H9 (cell line): ENCODE measurements around the gene CSTA. TPM values are rescaled to one million over a fixed set of nuclear protein-coding genes. Genes with fewer than 3 reads are reported as not detected.

Experiments used
- DNase-seq: peaks from one replicate; pipeline ENCODE4 v3.0.0-alpha.2; 2017
- H2AFZ ChIP-seq: one replicate; pipeline ENCODE4 v1.6.1; 2013; ENCODE audit warnings: mild to moderate bottlenecking, low read length, control low read depth, moderate library complexity
- H2AK5ac ChIP-seq: 2 replicates; pipeline ENCODE4 v1.6.1; 2013; ENCODE audit warnings: low read length, control low read depth, mixed read lengths; ENCODE audit not compliant: insufficient read length
- H2BK120ac ChIP-seq: one replicate; pipeline ENCODE4 v1.6.1; 2013; ENCODE audit warnings: low read depth, mild to moderate bottlenecking, low read length, control low read depth, inconsistent platforms; ENCODE audit not compliant: poor library complexity, severe bottlenecking
- H2BK12ac ChIP-seq: 2 replicates; pipeline ENCODE4 v1.6.1; 2013; ENCODE audit warnings: low read length, control low read depth, mixed read lengths, low read depth; ENCODE audit not compliant: insufficient read length
- H2BK15ac ChIP-seq: 2 replicates; pipeline ENCODE4 v1.6.1; 2013; ENCODE audit warnings: low read depth, low read length, control low read depth
- H2BK20ac ChIP-seq: one replicate; pipeline ENCODE4 v1.6.1; 2013; ENCODE audit warnings: low read depth, mild to moderate bottlenecking, low read length, control low read depth, inconsistent platforms; ENCODE audit not compliant: poor library complexity, severe bottlenecking
- H2BK5ac ChIP-seq: 2 replicates; pipeline ENCODE4 v1.6.1; 2013; ENCODE audit warnings: low read length, control low read depth, mixed read lengths; ENCODE audit not compliant: insufficient read length
- H3K14ac ChIP-seq: 2 replicates; pipeline ENCODE4 v1.6.1; 2013; ENCODE audit warnings: low read length, control low read depth; ENCODE audit not compliant: insufficient read depth
- H3K18ac ChIP-seq: 2 replicates; pipeline ENCODE4 v1.6.1; 2013; ENCODE audit warnings: low read depth, mild to moderate bottlenecking, mixed read lengths, low read length, control low read depth; ENCODE audit not compliant: insufficient read length
- H3K23ac ChIP-seq: 2 replicates; pipeline ENCODE4 v1.6.1; 2013; ENCODE audit warnings: low read length, control low read depth, mixed read lengths, low read depth; ENCODE audit not compliant: insufficient read length
- H3K23me2 ChIP-seq: 2 replicates; pipeline ENCODE4 v1.6.1; 2013; ENCODE audit warnings: low read depth, mild to moderate bottlenecking, mixed read lengths, low read length, control low read depth; ENCODE audit not compliant: insufficient read length, poor library complexity, severe bottlenecking
- H3K27ac ChIP-seq: 2 replicates; pipeline ENCODE4 v1.5.1; 2013; ENCODE audit warnings: low read length, control low read depth, mixed read lengths, low read depth; ENCODE audit not compliant: insufficient read length
- H3K27me3 ChIP-seq: 2 replicates; pipeline ENCODE4 v1.6.1; 2013; ENCODE audit warnings: low read length, control low read depth, inconsistent platforms; ENCODE audit not compliant: insufficient read depth
- H3K4ac ChIP-seq: 2 replicates; pipeline ENCODE4 v1.6.1; 2013; ENCODE audit warnings: low read depth, mild to moderate bottlenecking, control low read depth, inconsistent platforms, low read length, moderate library complexity
- H3K4me1 ChIP-seq: 2 replicates; pipeline ENCODE4 v1.6.1; 2013; ENCODE audit warnings: low read length, control low read depth, inconsistent platforms; ENCODE audit not compliant: insufficient read depth
- H3K4me2 ChIP-seq: 2 replicates; pipeline ENCODE4 v1.6.1; 2013; ENCODE audit warnings: low read length, control low read depth, mixed read lengths; ENCODE audit not compliant: insufficient read length, insufficient read depth
- H3K56ac ChIP-seq: 2 replicates; pipeline ENCODE4 v1.6.1; 2013; ENCODE audit warnings: low read depth, mild to moderate bottlenecking, mixed read lengths, low read length, control low read depth; ENCODE audit not compliant: insufficient read length
- H3K79me1 ChIP-seq: 2 replicates; pipeline ENCODE4 v1.6.1; 2013; ENCODE audit warnings: low read depth, mild to moderate bottlenecking, moderate library complexity, low read length, control low read depth, inconsistent platforms; ENCODE audit not compliant: insufficient read depth, poor library complexity, severe bottlenecking
- H3K79me2 ChIP-seq: 2 replicates; pipeline ENCODE4 v1.6.1; 2013; ENCODE audit warnings: low read length, control low read depth, inconsistent platforms; ENCODE audit not compliant: insufficient read depth
- H3K9ac ChIP-seq: 2 replicates; pipeline ENCODE4 v1.6.1; 2013; ENCODE audit warnings: low read length, control low read depth, mixed read lengths; ENCODE audit not compliant: insufficient read length; ENCODE audit errors: extremely low read depth
- H3K9me3 ChIP-seq: one replicate; pipeline ENCODE4 v1.6.1; 2013; ENCODE audit warnings: low read depth, low read length, inconsistent platforms; ENCODE audit not compliant: control insufficient read depth
- H3T11ph ChIP-seq: one replicate; pipeline ENCODE4 v1.6.1; 2013; ENCODE audit warnings: mild to moderate bottlenecking, low read length, control low read depth, inconsistent platforms
- H4K20me1 ChIP-seq: one replicate; pipeline ENCODE4 v1.6.1; 2013; ENCODE audit not compliant: control insufficient read depth, insufficient read length, insufficient read depth
- H4K5ac ChIP-seq: 2 replicates; pipeline ENCODE4 v1.6.1; 2013; ENCODE audit warnings: low read depth, mild to moderate bottlenecking, mixed read lengths, low read length, control low read depth; ENCODE audit not compliant: insufficient read length
- H4K8ac ChIP-seq: replicated peaks from 2 replicates; pipeline ENCODE4 v1.6.1; 2013; ENCODE audit warnings: low read length, control low read depth, mixed read lengths, low read depth; ENCODE audit not compliant: insufficient read length
- H4K91ac ChIP-seq: 2 replicates; pipeline ENCODE4 v1.6.1; 2013; ENCODE audit warnings: low read depth, mild to moderate bottlenecking, moderate library complexity, mixed read lengths, low read length, control low read depth; ENCODE audit not compliant: insufficient read length
- H3K27ac Mint-ChIP-seq, 3 experiments: 2 replicates in 2 of 3; 3 replicates in 1 of 3; pipeline ENCODE4 v1.8.0; 2020 to 2021; ENCODE audit warnings: mixed read lengths in 3 of 3, mild to moderate bottlenecking in 1 of 3, moderate library complexity in 1 of 3
- H3K27me3 Mint-ChIP-seq: 2 replicates; pipeline ENCODE4 v1.8.0; 2021; ENCODE audit warnings: low read depth, mild to moderate bottlenecking, moderate library complexity, mixed read lengths
- H3K36me3 Mint-ChIP-seq, 3 experiments: 2 replicates in 2 of 3; 3 replicates in 1 of 3; pipeline ENCODE4 v1.8.0; 2020 to 2021; ENCODE audit warnings: low read depth in 3 of 3, mixed read lengths in 3 of 3; ENCODE audit not compliant: insufficient read depth in 1 of 3
- H3K4me1 Mint-ChIP-seq, 2 experiments: 2 replicates each; pipeline ENCODE4 v1.8.0; 2020; ENCODE audit warnings: mixed read lengths in 2 of 2
- H3K4me3 Mint-ChIP-seq, 2 experiments: 2 replicates in 1 of 2; 3 replicates in 1 of 2; pipeline ENCODE4 v1.8.0; 2020 to 2021; ENCODE audit warnings: mild to moderate bottlenecking in 2 of 2, mixed read lengths in 2 of 2, moderate library complexity in 1 of 2
- H3K9me3 Mint-ChIP-seq, 2 experiments: 2 replicates in 1 of 2; 3 replicates in 1 of 2; pipeline ENCODE4 v1.8.0; 2020; ENCODE audit warnings: mild to moderate bottlenecking in 2 of 2, mixed read lengths in 2 of 2, moderate library complexity in 1 of 2
- WGBS: extraction: QIAGEN DNeasy Blood & Tissue Kit; methylation state at CpG from one replicate; pipeline ENCODE4 v1.1.7; 2013; ENCODE audit warnings: missing lambda C conversion rate, low lambda C conversion rate, mixed read lengths; ENCODE audit not compliant: insufficient read length; ENCODE audit errors: extremely low coverage; 5-methylcytosine and 5-hydroxymethylcytosine counted together
- total RNA-seq: library from RNA; stranded (reverse); gene quantifications from 2 replicates; pipeline ENCODE4 v1.2.1, GENCODE V29; 2021
- TF ChIP-seq, protein P1 (sequence below): fragments of 200-600 bp; sonication (generic); conservative IDR thresholded peaks from 3 replicates; pipeline ENCODE4 v1.8.0; 2021; ENCODE audit warnings: antibody characterized with exemption, mild to moderate bottlenecking

The CSTA gene
- total RNA-seq, 1 experiment from 2014 or later, result not detected

DNA sequence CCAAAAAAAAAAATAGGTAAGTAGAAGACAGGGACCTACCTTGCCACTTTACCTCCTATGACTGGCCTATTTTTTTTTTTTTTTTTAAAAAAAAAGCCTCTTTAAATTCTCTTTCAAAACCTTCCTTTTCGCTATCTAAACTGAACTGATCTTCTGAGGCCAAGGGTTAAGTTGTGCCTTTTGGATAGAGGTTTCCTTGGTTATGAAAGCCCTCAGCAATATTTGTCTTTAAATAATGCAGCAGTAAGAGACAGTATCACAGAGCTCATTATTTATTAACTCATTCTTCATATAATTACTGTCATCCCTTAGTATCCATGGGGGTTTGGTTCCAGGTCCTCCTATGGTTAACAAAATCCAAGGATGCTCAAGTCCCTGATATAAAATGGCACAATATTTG, 49.0 kb downstream of the CSTA start:
- no peak overlapping the region for H3K27ac ChIP-seq
- WGBS, result no CpG with 5 or more reads among the region's 1 CpG
- H4K5ac ChIP-seq, result no peak overlapping the region
- H3K4ac ChIP-seq, result no peak overlapping the region
- H3K56ac ChIP-seq, result no peak overlapping the region
- no peak overlapping the region for H2BK120ac ChIP-seq
- H3K27me3 Mint-ChIP-seq, result no peaks in the 10 kb centered on the region
- H3K9me3 ChIP-seq, result no peaks in the 10 kb centered on the region
- no peak overlapping the region for H2BK15ac ChIP-seq
- H3K9me3 Mint-ChIP-seq, result no peaks in the 10 kb centered on the region
- no peak overlapping the region for H4K91ac ChIP-seq
- no peak overlapping the region for H3K27ac Mint-ChIP-seq
- H3K9ac ChIP-seq, result no peak overlapping the region
- no peaks in the 10 kb centered on the region for H4K20me1 ChIP-seq
- DNase-seq, result no peak
- no peak overlapping the region for H4K8ac ChIP-seq
- no peak overlapping the region for H3K4me3 Mint-ChIP-seq
- no peaks in the 10 kb centered on the region; the same call in 1 of the 2 replicates for H3K79me2 ChIP-seq
- H2BK12ac ChIP-seq, result no peak overlapping the region
- H3K4me1 ChIP-seq, result no peaks in the 10 kb centered on the region
- H3T11ph ChIP-seq, result no peak overlapping the region
- H3K4me1 Mint-ChIP-seq, result no peaks in the 10 kb centered on the region
- peaks cover 4% of the 10 kb centered on the region for H3K79me1 ChIP-seq
- no peaks in the 10 kb centered on the region for H3K23me2 ChIP-seq
- H2AFZ ChIP-seq, result no peak overlapping the region
- no peak overlapping the region for H3K14ac ChIP-seq
- H3K4me2 ChIP-seq, result no peak overlapping the region
- no peak overlapping the region for H3K18ac ChIP-seq
- no peak overlapping the region for H2BK20ac ChIP-seq
- H3K27me3 ChIP-seq, result no peaks in the 10 kb centered on the region
- H3K36me3 Mint-ChIP-seq, result peaks cover 2 to 18% (median 15%) of the 10 kb centered on the region in 3 experiments; a peak in 6 of 7 replicates
- TF ChIP-seq, protein P1, sequence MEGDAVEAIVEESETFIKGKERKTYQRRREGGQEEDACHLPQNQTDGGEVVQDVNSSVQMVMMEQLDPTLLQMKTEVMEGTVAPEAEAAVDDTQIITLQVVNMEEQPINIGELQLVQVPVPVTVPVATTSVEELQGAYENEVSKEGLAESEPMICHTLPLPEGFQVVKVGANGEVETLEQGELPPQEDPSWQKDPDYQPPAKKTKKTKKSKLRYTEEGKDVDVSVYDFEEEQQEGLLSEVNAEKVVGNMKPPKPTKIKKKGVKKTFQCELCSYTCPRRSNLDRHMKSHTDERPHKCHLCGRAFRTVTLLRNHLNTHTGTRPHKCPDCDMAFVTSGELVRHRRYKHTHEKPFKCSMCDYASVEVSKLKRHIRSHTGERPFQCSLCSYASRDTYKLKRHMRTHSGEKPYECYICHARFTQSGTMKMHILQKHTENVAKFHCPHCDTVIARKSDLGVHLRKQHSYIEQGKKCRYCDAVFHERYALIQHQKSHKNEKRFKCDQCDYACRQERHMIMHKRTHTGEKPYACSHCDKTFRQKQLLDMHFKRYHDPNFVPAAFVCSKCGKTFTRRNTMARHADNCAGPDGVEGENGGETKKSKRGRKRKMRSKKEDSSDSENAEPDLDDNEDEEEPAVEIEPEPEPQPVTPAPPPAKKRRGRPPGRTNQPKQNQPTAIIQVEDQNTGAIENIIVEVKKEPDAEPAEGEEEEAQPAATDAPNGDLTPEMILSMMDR, result no peak
- H2AK5ac ChIP-seq, result no peak overlapping the region
- no peak overlapping the region for H3K23ac ChIP-seq
- no peak overlapping the region for H2BK5ac ChIP-seq
